Esophagus (tissue), 2 donors: Measurements from ENCODE around the gene INSYN1. TPM values are rescaled to one million over a fixed set of nuclear protein-coding genes. Genes with fewer than 3 reads are reported as not detected.
"Not testable (repeated sequence)": the region's sequence is repeated elsewhere in the genome, so short reads cannot be mapped to it uniquely, and the experiment has no call there.

ENCODE experiments used
- H3K27ac ChIP-seq, 2 donors: one replicate each; pipeline ENCODE4 v1.5.1; 2013; ENCODE audit warnings: low read depth in 2 of 2, mild to moderate bottlenecking in 2 of 2, inconsistent platforms in 1 of 2, low read length in 1 of 2, moderate library complexity in 1 of 2
- H3K27me3 ChIP-seq, 2 donors: one replicate each; pipeline ENCODE4 v1.6.1; 2013; ENCODE audit warnings: low read length in 2 of 2, control low read depth in 1 of 2, mild to moderate bottlenecking in 1 of 2; ENCODE audit not compliant: insufficient read depth in 2 of 2, control insufficient read depth in 1 of 2
- H3K36me3 ChIP-seq, 2 donors: one replicate each; pipeline ENCODE4 v1.6.1; 2013; ENCODE audit warnings: low read length in 1 of 2; ENCODE audit not compliant: control insufficient read depth in 2 of 2, insufficient read depth in 2 of 2
- H3K4me1 ChIP-seq, 2 donors: one replicate each; pipeline ENCODE4 v1.6.1; 2013; ENCODE audit warnings: low read length in 1 of 2; ENCODE audit not compliant: control insufficient read depth in 2 of 2, insufficient read depth in 2 of 2
- H3K4me3 ChIP-seq, 2 donors: one replicate each; pipeline ENCODE4 v1.5.1; 2013; ENCODE audit warnings: low read length in 2 of 2, mild to moderate bottlenecking in 2 of 2, low read depth in 1 of 2, moderate library complexity in 1 of 2
- H3K9me3 ChIP-seq, 2 donors: one replicate each; pipeline ENCODE4 v1.6.1; 2013; ENCODE audit warnings: mild to moderate bottlenecking in 2 of 2, low read depth in 1 of 2, low read length in 1 of 2, moderate library complexity in 1 of 2; ENCODE audit not compliant: control insufficient read depth in 2 of 2, insufficient read depth in 1 of 2
- WGBS, 2 donors: extraction: QIAGEN DNeasy Blood & Tissue Kit; methylation state at CpG; one replicate each; pipeline ENCODE4 v1.1.7; 2013; 5-methylcytosine and 5-hydroxymethylcytosine counted together
- polyA plus RNA-seq, 2 donors: library from polyadenylated mRNA; stranded (reverse); fragments of 200-250 nt; gene quantifications; one replicate each; pipeline ENCODE4 v1.2.3, GENCODE V29; 2013
- donor health status: healthy with polysubstance abuse.
- donor health status: Bipolar disorder and iron deficiency.

Gene INSYN1
- polyA plus RNA-seq, 2 donors: 12.8 to 14.9 TPM

GRCh38 chr15:73744293-73744692 lies 8.9 kb downstream of the INSYN1 start:
- H3K27ac ChIP-seq: no peak overlapping the region
- H3K4me3 ChIP-seq: no peak overlapping the region
- no peaks in the 10 kb centered on the region for H3K9me3 ChIP-seq
- H3K36me3 ChIP-seq: no peaks in the 10 kb centered on the region
- H3K4me1 ChIP-seq: peaks cover 2 to 4% of the 10 kb centered on the region in 2 donors
- WGBS, 2 donors: 55 to 72% methylated on average over 1 of the region's 1 CpG
- no peaks in the 10 kb centered on the region for H3K27me3 ChIP-seq

DNA sequence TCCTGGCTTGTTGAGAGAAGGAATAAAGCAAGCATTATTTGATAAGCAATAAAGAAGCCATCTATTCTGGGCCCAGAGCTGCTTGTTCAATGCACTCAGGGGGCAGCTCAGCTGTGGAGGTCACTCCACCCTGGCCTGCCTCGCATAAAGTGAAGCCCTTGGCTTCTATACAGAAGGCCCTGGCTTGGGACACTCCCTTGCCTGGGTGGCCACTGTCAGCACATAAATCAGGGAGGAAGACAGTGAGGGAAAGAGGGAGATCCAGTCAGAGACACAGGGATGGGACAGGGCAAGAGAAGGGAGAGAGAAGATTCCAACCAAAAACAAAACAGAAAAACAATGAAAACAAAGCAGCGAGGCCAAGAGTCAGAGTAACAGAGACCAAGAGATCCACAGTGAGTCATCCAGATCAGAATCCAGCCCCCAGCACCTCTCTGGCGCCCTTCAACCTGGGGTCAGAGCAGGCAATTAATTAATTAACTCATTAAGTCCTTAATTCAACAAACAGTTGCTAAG lies 11.8 kb downstream of the INSYN1 start:
- Histone ChIP-seq H3K36me3 (no peaks in the 10 kb centered on the region), H3K4me1 (peaks cover 2 to 4% of the 10 kb centered on the region in 2 donors), H3K27me3 (no peaks in the 10 kb centered on the region), H3K9me3 (no peaks in the 10 kb centered on the region), H3K27ac (no peak overlapping the region), H3K4me3 (no peak overlapping the region)
- WGBS, 2 donors: 63% methylated on average over 3 of the region's 3 CpGs

DNA sequence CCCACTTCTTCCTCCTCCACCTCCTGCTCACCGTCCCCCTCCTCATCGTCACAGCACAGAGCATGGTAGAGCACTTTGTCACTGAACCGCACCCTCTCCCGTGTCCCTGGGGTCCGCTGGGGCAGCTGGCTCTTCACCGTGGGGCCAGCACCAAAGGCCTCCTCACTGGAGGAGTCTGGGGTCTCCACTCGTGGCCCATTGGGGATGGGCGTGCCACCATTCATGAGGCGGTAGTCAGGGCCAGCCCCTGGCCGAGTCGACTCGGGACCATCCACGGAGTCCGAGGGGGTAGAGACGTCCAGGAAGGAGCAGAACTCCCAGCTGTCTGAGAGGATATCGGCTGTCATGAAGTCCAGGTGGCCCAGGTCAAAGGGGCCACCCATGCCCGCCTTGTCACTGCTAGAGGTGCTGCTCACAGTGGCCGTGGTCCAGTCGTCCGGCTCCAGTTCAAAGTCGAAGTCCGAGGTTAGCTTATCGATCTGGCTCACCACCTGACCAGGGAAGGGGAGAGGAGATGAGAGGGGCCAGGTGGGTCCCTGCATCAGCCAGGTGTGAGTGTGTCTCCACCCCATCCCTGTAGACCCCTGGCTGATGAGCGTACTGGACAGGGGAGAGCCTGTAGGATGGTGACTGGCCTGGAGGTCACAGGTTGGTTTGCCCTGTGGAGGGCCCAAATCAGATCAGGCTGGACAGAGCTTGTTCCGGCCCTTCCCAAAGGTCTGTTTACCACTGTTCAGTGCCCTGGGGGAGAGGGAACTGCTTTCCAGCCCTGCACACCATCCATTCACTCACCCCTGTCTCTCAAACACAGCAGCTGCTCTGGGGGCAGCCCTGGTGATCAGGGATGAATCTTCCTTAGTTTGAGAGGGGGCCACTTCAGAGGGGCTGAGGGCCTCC lies 12.8 kb downstream of the INSYN1 start:
- Histone ChIP-seq H3K36me3 (no peaks in the 10 kb centered on the region), H3K9me3 (no peaks in the 10 kb centered on the region), H3K4me3 (no peak overlapping the region), H3K4me1 (peaks cover 0 to 4% of the 10 kb centered on the region in 2 donors), H3K27ac (no peak overlapping the region), H3K27me3 (no peaks in the 10 kb centered on the region)
- WGBS, 2 donors: 88 to 91% methylated on average over 25 of the region's 25 CpGs

GRCh38 chr15:73737535-73737934 lies 15.6 kb downstream of the INSYN1 start:
- H3K27me3 ChIP-seq: no peaks in the 10 kb centered on the region
- H3K9me3 ChIP-seq: no peaks in the 10 kb centered on the region
- WGBS, 2 donors: 82 to 83% methylated on average over 7 of the region's 7 CpGs
- no peaks in the 10 kb centered on the region for H3K4me1 ChIP-seq
- no peak overlapping the region for H3K4me3 ChIP-seq
- H3K27ac ChIP-seq: no peak overlapping the region
- no peaks in the 10 kb centered on the region for H3K36me3 ChIP-seq

- no peaks in the 10 kb centered on the region for H3K36me3 ChIP-seq
- H3K27ac ChIP-seq: no peak overlapping the region
- H3K9me3 ChIP-seq: no peaks in the 10 kb centered on the region
- no peak overlapping the region for H3K4me3 ChIP-seq
- no peaks in the 10 kb centered on the region for H3K4me1 ChIP-seq
- 44 to 47% methylated on average over 3 of the region's 3 CpGs for WGBS, 2 donors
- H3K27me3 ChIP-seq: no peaks in the 10 kb centered on the region
These were observed 20.2 kb downstream of the INSYN1 start for GRCh38 chr15:73732930-73733329.

GRCh38 chr15:73732051-73732450 lies 21.1 kb downstream of the INSYN1 start:
- not testable (repeated sequence) for H3K27ac ChIP-seq, H3K27me3 ChIP-seq, H3K36me3 ChIP-seq, H3K9me3 ChIP-seq, H3K4me1 ChIP-seq, H3K4me3 ChIP-seq
- WGBS, 2 donors: 94 to 95% methylated on average over 28 to 29 of the region's 29 CpGs

DNA sequence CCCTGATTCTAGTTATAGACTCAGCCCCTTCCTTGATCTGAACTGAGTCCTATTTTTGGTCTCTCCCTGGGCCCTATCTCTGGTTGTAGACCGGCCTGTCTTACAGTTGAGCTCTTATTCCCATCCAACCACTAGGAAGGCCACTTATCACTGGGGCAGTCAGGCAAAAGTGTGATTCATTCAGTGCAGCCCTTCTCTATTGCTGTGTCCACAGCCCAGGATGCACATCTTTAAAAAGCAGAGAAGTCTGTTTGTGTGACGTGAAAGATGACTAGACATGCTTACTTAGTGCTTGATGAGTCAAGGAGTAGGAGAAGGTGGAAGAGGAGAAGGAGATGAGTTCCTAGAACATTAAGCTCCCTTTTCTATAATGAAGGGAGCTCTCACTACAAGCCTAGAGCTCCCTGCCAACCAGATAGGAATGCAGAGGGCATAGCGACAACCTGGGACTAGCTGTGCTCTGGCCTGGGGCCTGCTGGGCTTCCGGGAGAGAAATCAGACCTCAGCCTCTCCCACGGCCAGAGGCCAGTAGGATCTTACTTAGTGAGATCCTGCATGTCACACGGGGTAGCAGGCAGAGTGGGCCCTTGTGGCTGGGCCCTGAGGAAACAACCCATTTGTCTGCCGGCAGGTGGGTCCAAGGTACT lies 25.7 kb downstream of the INSYN1 start:
- Histone ChIP-seq H3K36me3 (no peaks in the 10 kb centered on the region), H3K4me1 (no peaks in the 10 kb centered on the region), H3K9me3 (no peaks in the 10 kb centered on the region), H3K27ac (no peak overlapping the region), H3K27me3 (no peaks in the 10 kb centered on the region), H3K4me3 (no peak overlapping the region)
- WGBS, 2 donors: 83 to 84% methylated on average over 7 of the region's 7 CpGs

DNA sequence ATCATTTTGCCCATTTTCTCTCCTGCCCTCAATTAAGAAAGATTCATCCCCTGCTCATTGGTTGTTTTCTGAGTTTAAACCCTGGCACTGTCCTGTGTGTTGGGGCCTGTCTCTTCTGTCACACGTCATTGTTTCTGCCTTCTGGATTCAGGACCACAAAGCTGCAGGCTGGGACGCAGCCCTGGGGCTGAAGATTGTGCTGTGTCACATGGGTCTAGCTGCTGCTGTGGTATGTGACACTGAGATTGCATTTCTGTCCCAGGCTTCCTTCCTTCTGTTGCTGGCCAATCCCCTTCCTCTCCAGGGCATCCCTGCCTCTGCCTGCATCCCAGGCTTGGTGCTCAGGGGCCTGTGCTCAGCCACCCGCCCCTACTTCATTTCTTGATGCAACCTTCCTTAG lies 28.9 kb downstream of the INSYN1 start:
- Histone ChIP-seq H3K4me1 (no peaks in the 10 kb centered on the region), H3K27me3 (no peaks in the 10 kb centered on the region), H3K9me3 (no peaks in the 10 kb centered on the region), H3K27ac (no peak overlapping the region), H3K36me3 (no peaks in the 10 kb centered on the region), H3K4me3 (no peak overlapping the region)
- WGBS, 2 donors: 74 to 76% methylated on average over 3 of the region's 3 CpGs

- H3K27me3 ChIP-seq: no peaks in the 10 kb centered on the region
- 37 to 53% methylated on average over 4 of the region's 4 CpGs for WGBS, 2 donors
- no peaks in the 10 kb centered on the region for H3K4me1 ChIP-seq
- no peaks in the 10 kb centered on the region for H3K36me3 ChIP-seq
- no peaks in the 10 kb centered on the region for H3K9me3 ChIP-seq
- H3K27ac ChIP-seq: no peak overlapping the region
- no peak overlapping the region for H3K4me3 ChIP-seq
These were observed 30.0 kb downstream of the INSYN1 start for GRCh38 chr15:73723191-73723590.
